OCI-LY3 (cell line): Measurements from ENCODE around the gene BCR.

Experiments
- H2AFZ ChIP-seq: fragments of 200-600, 300-600 bp; shearing (Covaris generic); 2 replicates; pipeline ENCODE4 v1.6.0; 2014; ENCODE audit warnings: antibody characterized with exemption, low read depth, low read length
- H3K27ac ChIP-seq: fragments of 200-600, 300-600 bp; sonication (generic); 2 replicates; pipeline ENCODE4 v1.5.1; 2014; ENCODE audit warnings: mild to moderate bottlenecking, low read length, moderate library complexity, mixed read lengths
- H3K27me3 ChIP-seq: fragments of 200-600, 300-600 bp; sonication (generic); 2 replicates; pipeline ENCODE4 v1.6.1; 2014; ENCODE audit warnings: low read depth, low read length, mixed read lengths
- H3K36me3 ChIP-seq: fragments of 200-600, 300-600 bp; sonication (generic); replicated peaks from 2 replicates; pipeline ENCODE3; 2014; ENCODE audit warnings: low read depth, low read length, mixed read lengths
- H3K4me1 ChIP-seq: fragments of 300-600, 200-600 bp; sonication (generic); 2 replicates; pipeline ENCODE4 v1.6.1; 2014; ENCODE audit warnings: low read length, mixed read lengths
- H3K4me2 ChIP-seq: fragments of 200-600, 300-600 bp; sonication (generic); 2 replicates; pipeline ENCODE4 v1.6.1; 2014; ENCODE audit warnings: low read length, mixed read lengths
- H3K4me3 ChIP-seq: fragments of 300-600, 200-600 bp; sonication (generic); 2 replicates; pipeline ENCODE4 v1.5.1; 2014; ENCODE audit warnings: antibody characterized with exemption, mild to moderate bottlenecking, low read length, moderate library complexity
- H3K79me2 ChIP-seq: fragments of 300-600, 200-600 bp; shearing (Covaris generic); 2 replicates; pipeline ENCODE4 v1.6.1; 2014; ENCODE audit warnings: mild to moderate bottlenecking, low read length, mixed read lengths
- H3K9ac ChIP-seq: fragments of 300-600, 200-600 bp; shearing (Covaris generic); 2 replicates; pipeline ENCODE4 v1.6.0; 2014; ENCODE audit warnings: mild to moderate bottlenecking, low read length, moderate library complexity
- H3K9me3 ChIP-seq: fragments of 200-600, 300-600 bp; shearing (Covaris generic); 2 replicates; pipeline ENCODE4 v1.6.1; 2014; ENCODE audit warnings: low read length, mixed read lengths; ENCODE audit not compliant: insufficient read depth
- H4K20me1 ChIP-seq: fragments of 200-600, 300-600 bp; sonication (generic); 2 replicates; pipeline ENCODE4 v1.6.1; 2016; ENCODE audit warnings: low read length, mixed read lengths; ENCODE audit not compliant: insufficient read depth
- EZH2phosphoT487 ChIP-seq: fragments of 200-600 bp; shearing (Covaris generic); IDR thresholded peaks from 2 replicates; pipeline ENCODE4 v1.6.1; 2018; ENCODE audit warnings: antibody characterized with exemption, mixed run types, low read depth
- TF ChIP-seq, protein P1 (sequence below): fragments of 200-600, 300-600 bp; sonication (generic); IDR thresholded peaks from 2 replicates; pipeline ENCODE4 v1.5.1; 2014; ENCODE audit warnings: antibody characterized with exemption, low read length, low read depth

Gene BCR

DNA sequence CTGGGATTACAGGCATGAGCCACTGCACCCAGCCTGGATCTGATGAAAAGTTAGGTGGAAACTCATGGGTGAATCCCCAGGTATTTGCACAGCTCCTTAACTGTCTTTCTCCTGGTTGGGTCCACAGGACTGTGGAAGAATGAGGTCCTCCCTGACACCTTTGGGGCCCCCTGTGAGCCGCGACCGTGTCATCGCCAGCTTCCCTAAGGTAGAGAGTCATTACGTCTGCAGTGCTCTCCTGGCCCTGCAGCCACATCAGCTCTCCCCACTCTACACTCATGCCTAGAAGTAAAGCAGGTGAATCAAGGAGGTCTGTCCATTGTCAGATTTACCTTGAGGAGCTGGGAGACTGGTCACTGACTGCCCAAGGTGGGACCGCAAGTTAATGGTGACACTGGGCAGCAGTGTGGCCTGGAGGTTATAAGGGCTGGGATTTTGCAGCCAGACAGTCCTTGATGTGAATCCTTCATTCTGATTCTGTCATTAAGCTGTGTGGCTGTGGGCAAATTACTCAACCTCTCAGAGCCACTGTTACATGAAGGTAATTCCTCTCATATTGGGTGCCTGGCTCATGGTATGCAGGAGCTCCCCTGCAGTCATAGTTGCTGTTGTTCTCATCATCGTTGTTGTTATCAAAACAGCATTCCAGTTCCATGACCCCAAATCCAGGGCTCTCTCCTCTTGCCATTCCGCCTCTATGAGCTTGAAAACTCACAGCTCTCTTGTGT is 33.7 kb upstream of the BCR start:
- H3K9ac ChIP-seq, result no peak overlapping the region
- H3K4me2 ChIP-seq, result no peak overlapping the region
- no peaks in the 10 kb centered on the region for H3K79me2 ChIP-seq
- peaks cover 6% of the 10 kb centered on the region; the same call in 1 of the 2 replicates for H3K27me3 ChIP-seq
- no peaks in the 10 kb centered on the region for H4K20me1 ChIP-seq
- H3K36me3 ChIP-seq, result no peaks in the 10 kb centered on the region
- H3K4me1 ChIP-seq, result peaks cover 14% of the 10 kb centered on the region
- no peak overlapping the region for H2AFZ ChIP-seq
- no peak overlapping the region for H3K4me3 ChIP-seq
- H3K9me3 ChIP-seq, result no peaks in the 10 kb centered on the region
- TF ChIP-seq, protein P1, sequence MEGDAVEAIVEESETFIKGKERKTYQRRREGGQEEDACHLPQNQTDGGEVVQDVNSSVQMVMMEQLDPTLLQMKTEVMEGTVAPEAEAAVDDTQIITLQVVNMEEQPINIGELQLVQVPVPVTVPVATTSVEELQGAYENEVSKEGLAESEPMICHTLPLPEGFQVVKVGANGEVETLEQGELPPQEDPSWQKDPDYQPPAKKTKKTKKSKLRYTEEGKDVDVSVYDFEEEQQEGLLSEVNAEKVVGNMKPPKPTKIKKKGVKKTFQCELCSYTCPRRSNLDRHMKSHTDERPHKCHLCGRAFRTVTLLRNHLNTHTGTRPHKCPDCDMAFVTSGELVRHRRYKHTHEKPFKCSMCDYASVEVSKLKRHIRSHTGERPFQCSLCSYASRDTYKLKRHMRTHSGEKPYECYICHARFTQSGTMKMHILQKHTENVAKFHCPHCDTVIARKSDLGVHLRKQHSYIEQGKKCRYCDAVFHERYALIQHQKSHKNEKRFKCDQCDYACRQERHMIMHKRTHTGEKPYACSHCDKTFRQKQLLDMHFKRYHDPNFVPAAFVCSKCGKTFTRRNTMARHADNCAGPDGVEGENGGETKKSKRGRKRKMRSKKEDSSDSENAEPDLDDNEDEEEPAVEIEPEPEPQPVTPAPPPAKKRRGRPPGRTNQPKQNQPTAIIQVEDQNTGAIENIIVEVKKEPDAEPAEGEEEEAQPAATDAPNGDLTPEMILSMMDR, result no peak
- no peak for TF ChIP-seq EZH2phosphoT487
- H3K27ac ChIP-seq, result no peak overlapping the region

DNA sequence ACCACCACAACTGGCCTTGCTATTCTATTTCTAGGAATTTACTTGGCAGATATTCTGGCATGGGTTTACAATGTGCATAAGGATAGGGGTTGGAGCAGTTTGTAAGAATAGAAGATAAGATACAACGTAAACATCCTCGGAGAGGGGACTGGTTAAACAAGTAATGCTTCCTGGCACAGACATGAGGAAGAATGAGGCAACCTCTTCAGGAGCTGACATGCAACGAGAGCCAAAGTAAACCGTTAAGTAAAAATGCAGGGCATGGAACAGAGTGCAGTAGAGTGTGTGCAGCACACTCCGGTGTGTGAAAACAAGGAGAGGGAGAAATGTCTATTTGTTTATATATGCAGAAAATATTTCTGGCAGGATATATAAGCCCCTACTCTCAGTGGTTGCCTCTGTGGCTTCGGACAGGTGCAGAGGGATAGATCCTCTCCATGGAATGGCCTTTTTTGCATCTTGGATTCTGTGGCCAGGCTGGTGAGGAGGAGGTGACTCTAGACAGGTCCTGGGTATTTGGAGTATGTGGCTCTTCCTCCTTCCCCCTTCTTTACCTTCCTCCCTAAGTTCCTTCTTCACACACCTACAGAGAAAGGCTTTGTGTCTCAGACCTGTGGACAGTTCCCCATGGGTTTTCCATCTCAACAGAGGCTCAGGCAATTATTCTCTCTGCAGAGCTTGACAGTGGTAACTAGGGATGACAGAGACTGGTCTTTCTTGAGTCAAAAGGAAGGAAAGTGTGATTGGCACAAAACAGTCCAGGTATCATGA is 32.5 kb upstream of the BCR start:
- H3K79me2 ChIP-seq, result no peaks in the 10 kb centered on the region
- H3K4me3 ChIP-seq, result no peak overlapping the region
- H3K4me1 ChIP-seq, result peaks cover 13% of the 10 kb centered on the region
- no peaks in the 10 kb centered on the region for H3K9me3 ChIP-seq
- H2AFZ ChIP-seq, result no peak overlapping the region
- H3K27me3 ChIP-seq, result peaks cover 6% of the 10 kb centered on the region; the same call in 1 of the 2 replicates
- no peaks in the 10 kb centered on the region for H3K36me3 ChIP-seq
- no peak overlapping the region for H3K27ac ChIP-seq
- H3K9ac ChIP-seq, result no peak overlapping the region
- H4K20me1 ChIP-seq, result no peaks in the 10 kb centered on the region
- H3K4me2 ChIP-seq, result no peak overlapping the region
- TF ChIP-seq EZH2phosphoT487, result no peak
- TF ChIP-seq, protein P1, result no peak

DNA sequence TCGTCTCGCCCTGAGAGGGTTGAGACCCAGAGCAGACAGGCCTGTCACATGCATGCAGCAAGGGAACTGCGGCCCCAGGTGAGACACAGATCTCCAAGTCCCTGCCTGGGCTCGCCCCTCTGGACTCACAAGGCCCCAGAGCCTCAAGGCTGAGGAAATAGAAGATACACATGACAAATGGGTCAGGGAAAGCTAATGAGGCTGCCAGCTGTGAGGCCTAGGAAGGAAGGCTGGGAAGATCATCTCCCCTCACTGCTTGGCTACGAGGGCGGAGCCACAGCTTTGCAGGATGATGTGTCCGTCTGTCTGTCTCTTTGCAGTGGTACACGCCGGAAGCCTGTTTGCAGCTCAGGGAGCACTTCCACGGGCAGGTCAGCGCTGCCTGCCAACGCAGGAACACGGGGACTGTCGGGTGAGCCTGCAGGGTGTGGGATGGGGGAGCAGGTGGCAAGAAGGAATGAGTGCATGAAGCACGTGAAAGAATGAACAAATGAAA is 30.5 kb upstream of the BCR start:
- TF ChIP-seq EZH2phosphoT487, result no peak
- TF ChIP-seq, protein P1, result no peak
- H3K4me2 ChIP-seq, result no peak overlapping the region
- H3K36me3 ChIP-seq, result no peaks in the 10 kb centered on the region
- no peak overlapping the region for H3K4me3 ChIP-seq
- H4K20me1 ChIP-seq, result no peaks in the 10 kb centered on the region
- no peaks in the 10 kb centered on the region for H3K27me3 ChIP-seq
- H3K9me3 ChIP-seq, result no peaks in the 10 kb centered on the region
- H3K79me2 ChIP-seq, result no peaks in the 10 kb centered on the region
- no peak overlapping the region for H2AFZ ChIP-seq
- no peak overlapping the region for H3K9ac ChIP-seq
- H3K27ac ChIP-seq, result no peak overlapping the region
- peaks cover 11% of the 10 kb centered on the region for H3K4me1 ChIP-seq

DNA sequence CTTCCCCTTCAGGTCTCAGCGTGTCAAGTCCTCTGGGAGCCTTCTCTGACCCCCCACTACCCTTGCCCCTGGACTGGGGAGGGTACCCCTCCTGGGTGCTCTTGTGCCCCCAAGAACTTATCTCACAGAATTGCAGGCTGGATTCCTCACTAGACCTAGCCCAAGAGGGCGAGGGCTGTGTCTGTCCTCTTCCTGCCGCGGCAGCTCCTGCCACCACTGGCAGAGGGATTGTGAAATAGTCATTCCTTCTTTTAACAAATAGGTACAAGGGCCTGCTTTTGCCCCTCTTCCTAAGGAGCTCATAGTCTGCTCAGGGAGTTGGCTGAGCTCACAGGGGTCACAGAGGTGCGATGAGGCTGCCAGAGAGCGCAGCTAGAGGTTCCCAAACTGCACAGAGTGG is 29.5 kb upstream of the BCR start:
- TF ChIP-seq, protein P1, result no peak
- TF ChIP-seq EZH2phosphoT487, result no peak
- Histone ChIP-seq H3K79me2 (no peaks in the 10 kb centered on the region), H3K4me2 (no peak overlapping the region), H3K27me3 (no peaks in the 10 kb centered on the region), H3K36me3 (no peaks in the 10 kb centered on the region), H2AFZ (no peak overlapping the region), H3K9ac (no peak overlapping the region), H3K27ac (no peak overlapping the region), H3K4me3 (no peak overlapping the region), H3K4me1 (peaks cover 10% of the 10 kb centered on the region), H3K9me3 (no peaks in the 10 kb centered on the region), H4K20me1 (no peaks in the 10 kb centered on the region)
